Stomach (tissue), 4 donors: Measurements from ENCODE around the gene CBLB.

Experiments used
- EP300 ChIP-seq: sonication (generic); formaldehyde crosslinking; IDR thresholded peaks from one replicate; pipeline ENCODE4 v1.6.1; 2017; ENCODE audit warnings: antibody characterized with exemption
- POLR2A ChIP-seq, 4 donors: fragments of 450-650 bp; IDR thresholded peaks; one replicate each; pipeline ENCODE4 v1.6.1; 2016; ENCODE audit warnings: antibody characterized with exemption in 4 of 4, control low read depth in 2 of 4, mild to moderate bottlenecking in 1 of 4, moderate library complexity in 1 of 4

- TF ChIP-seq EP300 (no peak), POLR2A (IDR thresholded peaks at IDR 0.05) (no peak)
Observed at GRCh38 chr3:105904251-105904650, 35.4 kb upstream of the CBLB start.
